ENCODE data around the gene GPR21.

DNA sequence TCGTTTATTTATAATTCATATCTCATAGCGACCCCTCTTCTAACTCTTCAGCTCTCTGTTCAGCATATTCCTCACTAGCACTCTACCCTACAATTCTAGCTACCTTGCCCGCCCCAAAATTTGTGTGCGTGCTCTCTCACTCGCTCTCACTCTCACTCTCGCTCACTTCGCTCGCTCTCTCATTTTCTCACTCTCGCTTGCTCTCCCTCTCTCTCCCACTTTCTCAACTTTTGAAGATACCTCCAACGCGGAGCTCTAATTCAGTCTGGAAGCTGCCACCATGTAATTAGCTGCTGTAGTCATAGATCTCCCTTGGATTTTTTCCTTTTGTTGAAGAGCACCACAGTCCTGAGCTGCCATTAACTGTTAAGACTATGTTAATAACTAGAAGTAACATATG lies 30.4 kb downstream of the GPR21 start:
- no peak for TF ChIP-seq POLR2A (IDR thresholded peaks at IDR 0.05)
- TF ChIP-seq, protein P1, sequence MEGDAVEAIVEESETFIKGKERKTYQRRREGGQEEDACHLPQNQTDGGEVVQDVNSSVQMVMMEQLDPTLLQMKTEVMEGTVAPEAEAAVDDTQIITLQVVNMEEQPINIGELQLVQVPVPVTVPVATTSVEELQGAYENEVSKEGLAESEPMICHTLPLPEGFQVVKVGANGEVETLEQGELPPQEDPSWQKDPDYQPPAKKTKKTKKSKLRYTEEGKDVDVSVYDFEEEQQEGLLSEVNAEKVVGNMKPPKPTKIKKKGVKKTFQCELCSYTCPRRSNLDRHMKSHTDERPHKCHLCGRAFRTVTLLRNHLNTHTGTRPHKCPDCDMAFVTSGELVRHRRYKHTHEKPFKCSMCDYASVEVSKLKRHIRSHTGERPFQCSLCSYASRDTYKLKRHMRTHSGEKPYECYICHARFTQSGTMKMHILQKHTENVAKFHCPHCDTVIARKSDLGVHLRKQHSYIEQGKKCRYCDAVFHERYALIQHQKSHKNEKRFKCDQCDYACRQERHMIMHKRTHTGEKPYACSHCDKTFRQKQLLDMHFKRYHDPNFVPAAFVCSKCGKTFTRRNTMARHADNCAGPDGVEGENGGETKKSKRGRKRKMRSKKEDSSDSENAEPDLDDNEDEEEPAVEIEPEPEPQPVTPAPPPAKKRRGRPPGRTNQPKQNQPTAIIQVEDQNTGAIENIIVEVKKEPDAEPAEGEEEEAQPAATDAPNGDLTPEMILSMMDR (IDR thresholded peaks at IDR 0.05), result no peak
